BJ (cell line): Measurements from ENCODE around the gene SLC10A1. TPM values are rescaled to one million over a fixed set of nuclear protein-coding genes. Genes with fewer than 3 reads are reported as not detected.

ENCODE experiments used
- CTCF ChIA-PET: fragments of 350-600 bp; formaldehyde crosslinking; extraction: SDS; loops from one replicate; lab custom pipeline; 2021; ENCODE audit warnings: antibody characterized with exemption, inconsistent platforms; lab: Yijun Ruan, JAX
- POLR2A ChIA-PET: fragments of 300-600 bp; sonication (Branson Sonifier 250); formaldehyde crosslinking; extraction: SDS; loops from one replicate; lab custom pipeline; 2021; ENCODE audit warnings: antibody characterized with exemption; lab: Charles Lee
- DNase-seq: peaks from one replicate; pipeline ENCODE4 v3.0.0-alpha.2; 2011; ENCODE audit warnings: low read depth
- H3K27me3 ChIP-seq: 2 replicates; pipeline ENCODE4 v1.6.0; 2011; ENCODE audit warnings: low read length; ENCODE audit not compliant: control insufficient read depth, insufficient read depth
- H3K36me3 ChIP-seq: 2 replicates; pipeline ENCODE4 v1.5.1; 2011; ENCODE audit warnings: low read length; ENCODE audit not compliant: control insufficient read depth, insufficient read depth
- H3K4me3 ChIP-seq: 2 replicates; pipeline ENCODE4 v1.5.1; 2011; ENCODE audit warnings: low read depth, mild to moderate bottlenecking, control low read depth, low read length
- polyA plus RNA-seq: library from polyadenylated mRNA; depleted of rRNA; stranded (reverse); fragments of >200 nt; gene quantifications from 2 replicates; pipeline ENCODE4 v1.2.3, GENCODE V29; 2011
- TF ChIP-seq, protein P1 (sequence below): IDR thresholded peaks from 2 replicates; pipeline ENCODE4 v1.5.1; 2011; ENCODE audit warnings: low read depth, mild to moderate bottlenecking, control low read depth, inconsistent platforms, low read length, moderate library complexity; ENCODE audit not compliant: insufficient read depth

The SLC10A1 gene
- polyA plus RNA-seq, 1 experiment, result not detected

DNA sequence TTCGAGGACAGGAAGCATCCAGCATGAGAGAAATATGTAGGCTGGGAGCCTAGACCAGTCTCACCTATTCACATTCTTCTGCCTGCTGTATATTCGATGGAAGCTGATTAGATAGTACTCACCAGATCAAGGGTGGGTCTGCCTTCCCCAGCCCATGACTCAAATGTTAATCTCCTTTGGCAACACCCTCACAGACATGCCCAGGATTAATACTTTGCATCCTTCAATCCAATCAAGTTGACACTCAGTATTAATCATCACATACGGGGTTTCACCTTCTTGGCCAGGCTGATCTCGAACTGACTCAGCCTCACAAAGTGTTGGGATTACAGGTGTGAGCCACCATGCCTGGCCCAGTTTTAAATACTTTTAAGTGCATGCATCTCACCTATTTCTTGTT, 30.5 kb upstream of the SLC10A1 start:
- no peaks in the 10 kb centered on the region for H3K27me3 ChIP-seq
- ChIA-PET CTCF (interaction anchor here (0.6 to 2.2 kb wide), 2 partner anchors 9 to 17 kb away, joined by 3 to 6 read pairs; no protein-coding TSS in a partner anchor), POLR2A (no interaction called here)
- no peaks in the 10 kb centered on the region for H3K36me3 ChIP-seq
- TF ChIP-seq, protein P1, sequence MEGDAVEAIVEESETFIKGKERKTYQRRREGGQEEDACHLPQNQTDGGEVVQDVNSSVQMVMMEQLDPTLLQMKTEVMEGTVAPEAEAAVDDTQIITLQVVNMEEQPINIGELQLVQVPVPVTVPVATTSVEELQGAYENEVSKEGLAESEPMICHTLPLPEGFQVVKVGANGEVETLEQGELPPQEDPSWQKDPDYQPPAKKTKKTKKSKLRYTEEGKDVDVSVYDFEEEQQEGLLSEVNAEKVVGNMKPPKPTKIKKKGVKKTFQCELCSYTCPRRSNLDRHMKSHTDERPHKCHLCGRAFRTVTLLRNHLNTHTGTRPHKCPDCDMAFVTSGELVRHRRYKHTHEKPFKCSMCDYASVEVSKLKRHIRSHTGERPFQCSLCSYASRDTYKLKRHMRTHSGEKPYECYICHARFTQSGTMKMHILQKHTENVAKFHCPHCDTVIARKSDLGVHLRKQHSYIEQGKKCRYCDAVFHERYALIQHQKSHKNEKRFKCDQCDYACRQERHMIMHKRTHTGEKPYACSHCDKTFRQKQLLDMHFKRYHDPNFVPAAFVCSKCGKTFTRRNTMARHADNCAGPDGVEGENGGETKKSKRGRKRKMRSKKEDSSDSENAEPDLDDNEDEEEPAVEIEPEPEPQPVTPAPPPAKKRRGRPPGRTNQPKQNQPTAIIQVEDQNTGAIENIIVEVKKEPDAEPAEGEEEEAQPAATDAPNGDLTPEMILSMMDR, result no peak
- H3K4me3 ChIP-seq, result no peak overlapping the region
- no peak for DNase-seq

DNA sequence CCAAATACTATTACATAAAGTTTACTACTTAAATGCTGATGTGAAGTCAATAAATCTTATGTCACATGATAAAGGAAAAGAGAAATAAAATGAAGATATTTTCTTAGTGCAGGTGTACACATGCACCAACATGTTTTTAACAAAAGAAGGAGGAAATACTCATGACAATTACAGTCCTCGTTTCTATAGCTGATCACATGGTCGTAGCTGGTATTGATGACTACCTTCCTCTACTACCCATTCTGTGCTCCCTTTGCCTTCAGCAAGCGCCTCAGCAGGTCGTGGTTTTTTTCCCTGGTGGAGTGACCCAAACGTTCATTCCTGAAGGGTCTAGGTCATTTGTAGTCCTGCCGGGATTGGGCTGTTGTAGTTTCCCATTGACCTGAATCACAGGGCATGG, 25.4 kb upstream of the SLC10A1 start:
- DNase-seq, result no peak
- ChIA-PET POLR2A (no interaction called here), CTCF (interaction anchor here (1.0 kb wide), 1 partner anchor 205 kb away, joined by 3 read pairs; no protein-coding TSS in a partner anchor)
- Histone ChIP-seq H3K36me3 (no peaks in the 10 kb centered on the region), H3K27me3 (no peaks in the 10 kb centered on the region), H3K4me3 (no peak overlapping the region)
- TF ChIP-seq, protein P1, result no peak

GRCh38 chr14:69820991-69821390, 23.9 kb upstream of the SLC10A1 start:
- ChIA-PET POLR2A (no interaction called here), CTCF (interaction anchor here (0.7 to 1.0 kb wide), 2 partner anchors 8 to 12 kb away, joined by 3 to 5 read pairs; no protein-coding TSS in a partner anchor)
- H3K27me3 ChIP-seq, result peaks cover 7% of the 10 kb centered on the region
- no peak for DNase-seq
- TF ChIP-seq, protein P1, result no peak
- no peaks in the 10 kb centered on the region for H3K36me3 ChIP-seq
- no peak overlapping the region for H3K4me3 ChIP-seq

- CTCF ChIA-PET, result interaction anchor here (1.3 to 4.7 kb wide), 5 partner anchors 12 to 260 kb away, joined by 4 to 54 read pairs (median 16); no protein-coding TSS in a partner anchor
- POLR2A ChIA-PET, result no interaction called here
- no peak overlapping the region for H3K4me3 ChIP-seq
- H3K36me3 ChIP-seq, result no peaks in the 10 kb centered on the region
- TF ChIP-seq, protein P1, result no peak
- no peak for DNase-seq
- peaks cover 11% of the 10 kb centered on the region for H3K27me3 ChIP-seq
These were observed 22.6 kb upstream of the SLC10A1 start for GRCh38 chr14:69819607-69820006.

DNA sequence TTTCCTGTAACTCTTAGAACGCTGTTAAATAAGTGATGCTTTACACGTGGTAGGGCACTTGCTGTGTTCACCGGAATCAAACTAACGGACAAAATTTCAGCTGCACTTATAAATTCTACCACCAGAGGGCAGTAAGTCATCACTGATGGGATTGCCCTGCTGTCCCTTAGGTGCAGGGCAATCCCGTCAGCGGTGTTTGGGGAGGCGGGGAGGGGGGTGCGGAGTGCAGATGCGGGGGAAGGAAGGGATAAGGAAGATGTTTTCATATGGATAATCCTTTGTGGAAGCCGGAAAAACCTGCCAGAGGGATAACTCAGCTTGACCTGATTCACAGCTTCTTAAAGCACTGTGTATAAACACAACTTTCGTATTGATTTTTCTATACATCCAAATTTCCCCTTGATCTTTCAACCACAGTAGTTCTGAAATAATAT, 21.7 kb upstream of the SLC10A1 start:
- Histone ChIP-seq H3K36me3 (no peaks in the 10 kb centered on the region), H3K4me3 (no peak overlapping the region), H3K27me3 (peaks cover 11% of the 10 kb centered on the region)
- DNase-seq, result peak; percentile 7
- TF ChIP-seq, protein P1, result peak; percentile 81
- ChIA-PET CTCF (interaction anchor here (0.8 to 4.7 kb wide), 29 partner anchors 8 to 890 kb away, joined by 3 to 54 read pairs (median 5); partner anchors contain the start of gene SLC10A1), POLR2A (no interaction called here)
